Colonic mucosa (tissue), 4 donors: ENCODE measurements around the gene NKTR. TPM values are rescaled to one million over a fixed set of nuclear protein-coding genes. Genes with fewer than 3 reads are reported as not detected.

Source experiments
- DNase-seq: peaks from one replicate; pipeline ENCODE4 v3.0.0-alpha.2; 2020
- H3K27ac ChIP-seq: fragments of 200-600 bp; one replicate; pipeline ENCODE4 v1.8.0; 2021
- H3K27me3 ChIP-seq: fragments of 200-600 bp; one replicate; pipeline ENCODE4 v1.8.0; 2021
- H3K36me3 ChIP-seq: fragments of 200-600 bp; one replicate; pipeline ENCODE4 v1.8.0; 2021
- H3K4me1 ChIP-seq: fragments of 200-600 bp; one replicate; pipeline ENCODE4 v1.8.0; 2021; ENCODE audit warnings: mild to moderate bottlenecking
- H3K4me3 ChIP-seq: fragments of 200-600 bp; one replicate; pipeline ENCODE4 v1.8.0; 2021
- H3K9ac ChIP-seq, 2 donors: one replicate each; pipeline ENCODE4 v1.7.0; 2013; ENCODE audit warnings: control low read depth in 2 of 2, low read depth in 2 of 2, low read length in 2 of 2
- H3K9me3 ChIP-seq: fragments of 200-600 bp; one replicate; pipeline ENCODE4 v1.8.0; 2021
- intact Hi-C: fragments of 100-400 bp; cut with DNase I; formaldehyde crosslinking; loops from one replicate; pipeline ENCODE4 v1.14.1; 2022
- total RNA-seq, 2 donors: library from RNA; stranded (reverse); fragmentation: NEBNext Ultra II Directional in 1 of 2; extraction: Animal tissue kit (Norgen Biotek cat#: 25700) in 1 of 2; gene quantifications; one replicate each; pipeline ENCODE4 v1.2.1, GENCODE V29; 2021
- TF ChIP-seq, protein P1 (sequence below): fragments of 200-600 bp; IDR thresholded peaks from one replicate; pipeline ENCODE4 v1.8.0; 2022; ENCODE audit warnings: antibody characterized with exemption, mild to moderate bottlenecking
- donor health status: healthy.
- donor health status: DM: no; HTN: no; CAD: no.
- donor health status: DM: no; HTN: no; CAD: no.

Gene NKTR
- total RNA-seq, 2 donors from 2014 or later = 47.5 to 48.2 TPM

GRCh38 chr3:42697289-42698051 is 97.0 kb downstream of the NKTR start:
- no peak overlapping the region for H3K4me3 ChIP-seq
- no peak overlapping the region for H3K9ac ChIP-seq
- no peak overlapping the region for H3K27ac ChIP-seq
- H3K36me3 ChIP-seq = no peaks in the 10 kb centered on the region
- no peaks in the 10 kb centered on the region for H3K9me3 ChIP-seq
- H3K4me1 ChIP-seq = no peaks in the 10 kb centered on the region
- TF ChIP-seq, protein P1, sequence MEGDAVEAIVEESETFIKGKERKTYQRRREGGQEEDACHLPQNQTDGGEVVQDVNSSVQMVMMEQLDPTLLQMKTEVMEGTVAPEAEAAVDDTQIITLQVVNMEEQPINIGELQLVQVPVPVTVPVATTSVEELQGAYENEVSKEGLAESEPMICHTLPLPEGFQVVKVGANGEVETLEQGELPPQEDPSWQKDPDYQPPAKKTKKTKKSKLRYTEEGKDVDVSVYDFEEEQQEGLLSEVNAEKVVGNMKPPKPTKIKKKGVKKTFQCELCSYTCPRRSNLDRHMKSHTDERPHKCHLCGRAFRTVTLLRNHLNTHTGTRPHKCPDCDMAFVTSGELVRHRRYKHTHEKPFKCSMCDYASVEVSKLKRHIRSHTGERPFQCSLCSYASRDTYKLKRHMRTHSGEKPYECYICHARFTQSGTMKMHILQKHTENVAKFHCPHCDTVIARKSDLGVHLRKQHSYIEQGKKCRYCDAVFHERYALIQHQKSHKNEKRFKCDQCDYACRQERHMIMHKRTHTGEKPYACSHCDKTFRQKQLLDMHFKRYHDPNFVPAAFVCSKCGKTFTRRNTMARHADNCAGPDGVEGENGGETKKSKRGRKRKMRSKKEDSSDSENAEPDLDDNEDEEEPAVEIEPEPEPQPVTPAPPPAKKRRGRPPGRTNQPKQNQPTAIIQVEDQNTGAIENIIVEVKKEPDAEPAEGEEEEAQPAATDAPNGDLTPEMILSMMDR = no peak
- intact Hi-C loops = no loop called here
- no peak for DNase-seq
- H3K27me3 ChIP-seq = no peaks in the 10 kb centered on the region

Other genes starting within 250 kb of the NKTR start
- not detected for gene LYZL4, start 190.1 kb upstream of the NKTR start, total RNA-seq
- 10 to 100 TPM; 74.2 to 98.0 TPM for gene VIPR1, start 98.0 kb upstream of the NKTR start, total RNA-seq
- gene SEC22C, start 18.7 kb upstream of the NKTR start, total RNA-seq = 10 to 100 TPM; 17.1 to 17.5 TPM
- 10 to 100 TPM; 21.7 to 24.9 TPM for gene SS18L2, start 9.8 kb upstream of the NKTR start, total RNA-seq
- 1 to 10 TPM; 4.0 to 9.0 TPM for gene ZBTB47, start 53.0 kb downstream of the NKTR start, total RNA-seq
- gene KLHL40, start 84.9 kb downstream of the NKTR start, total RNA-seq = not detected
- gene HHATL, start 102.1 kb downstream of the NKTR start, total RNA-seq = 1 to 10 TPM in 1 of 2 donors, under 1 TPM in 1; 0.50 to 1.2 TPM
- gene CCDC13, start 172.6 kb downstream of the NKTR start, total RNA-seq = 1 to 10 TPM in 1 of 2 donors, under 1 TPM in 1; 0.93 to 5.3 TPM
- gene HIGD1A, start 203.8 kb downstream of the NKTR start, total RNA-seq = 100 to 1,000 TPM; 224 to 360 TPM
- gene ACKR2, start 208.8 kb downstream of the NKTR start, total RNA-seq = 1 to 10 TPM; 3.2 to 6.5 TPM